Midbrain (tissue), 1 donor: ENCODE data around the gene TMPRSS12.
"Not testable (repeated sequence)": the region's sequence is repeated elsewhere in the genome, so short reads cannot be mapped to it uniquely, and the experiment has no call there.

Experiments
- DNase-seq: peaks from one replicate; lab custom pipeline; 2025; lab: John Stamatoyannopoulos, UW

The TMPRSS12 gene

GRCh38 chr12:50926932-50927331 is 84.2 kb downstream of the TMPRSS12 start:
- DNase-seq, result not testable (repeated sequence)

- DNase-seq, result no peak
These were observed 84.6 kb downstream of the TMPRSS12 start for GRCh38 chr12:50927356-50927755.

GRCh38 chr12:50927766-50928224 is 85.1 kb downstream of the TMPRSS12 start:
- no peak for DNase-seq

DNA sequence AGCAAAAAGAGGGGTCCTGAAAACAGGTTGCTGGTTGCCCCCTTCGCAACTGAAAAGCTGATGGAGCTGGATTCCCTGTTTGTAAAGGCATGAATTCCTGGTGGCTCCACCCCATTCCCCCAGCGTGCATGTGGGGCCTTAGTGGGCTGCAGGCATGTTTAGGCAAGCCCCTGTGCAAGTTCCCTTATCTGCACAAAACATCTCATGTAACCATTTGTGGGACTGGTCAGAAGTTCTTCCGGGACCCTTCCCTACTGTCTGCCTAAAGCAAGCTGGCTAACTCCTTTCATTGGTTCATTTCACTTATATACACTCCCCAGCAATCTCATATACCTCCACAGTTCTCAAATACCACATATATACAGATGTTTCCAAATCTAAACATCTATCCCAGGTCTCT is 85.7 kb downstream of the TMPRSS12 start:
- DNase-seq, result no peak

- DNase-seq, result no peak
These were observed 87.1 kb downstream of the TMPRSS12 start for GRCh38 chr12:50929831-50930230.

- not testable (repeated sequence) for DNase-seq
These were observed 87.8 kb downstream of the TMPRSS12 start for GRCh38 chr12:50930477-50930876.

DNA sequence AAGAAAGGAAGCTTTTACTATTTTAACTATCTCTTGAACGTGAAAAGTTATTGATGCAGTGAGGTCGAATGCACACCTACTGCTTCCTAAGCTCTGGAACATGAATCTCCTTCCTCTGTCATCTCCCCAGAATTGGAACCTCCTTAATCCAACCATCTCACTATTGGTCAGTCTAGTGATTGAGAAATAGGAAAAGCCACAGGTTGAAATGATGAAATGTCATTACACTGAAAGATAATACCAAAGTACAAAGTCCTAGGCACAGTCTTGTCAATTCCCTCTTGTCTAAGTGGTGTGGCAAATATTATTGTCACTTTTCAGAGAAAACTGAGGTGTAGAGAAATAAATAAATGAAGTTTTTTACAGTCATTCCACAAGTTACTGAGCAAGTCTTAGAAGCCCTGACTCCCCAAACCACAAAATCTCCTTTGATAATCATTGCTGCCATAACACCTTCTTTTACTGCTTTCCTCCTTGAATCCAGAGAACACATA is 90.1 kb downstream of the TMPRSS12 start:
- DNase-seq, result no peak

DNA sequence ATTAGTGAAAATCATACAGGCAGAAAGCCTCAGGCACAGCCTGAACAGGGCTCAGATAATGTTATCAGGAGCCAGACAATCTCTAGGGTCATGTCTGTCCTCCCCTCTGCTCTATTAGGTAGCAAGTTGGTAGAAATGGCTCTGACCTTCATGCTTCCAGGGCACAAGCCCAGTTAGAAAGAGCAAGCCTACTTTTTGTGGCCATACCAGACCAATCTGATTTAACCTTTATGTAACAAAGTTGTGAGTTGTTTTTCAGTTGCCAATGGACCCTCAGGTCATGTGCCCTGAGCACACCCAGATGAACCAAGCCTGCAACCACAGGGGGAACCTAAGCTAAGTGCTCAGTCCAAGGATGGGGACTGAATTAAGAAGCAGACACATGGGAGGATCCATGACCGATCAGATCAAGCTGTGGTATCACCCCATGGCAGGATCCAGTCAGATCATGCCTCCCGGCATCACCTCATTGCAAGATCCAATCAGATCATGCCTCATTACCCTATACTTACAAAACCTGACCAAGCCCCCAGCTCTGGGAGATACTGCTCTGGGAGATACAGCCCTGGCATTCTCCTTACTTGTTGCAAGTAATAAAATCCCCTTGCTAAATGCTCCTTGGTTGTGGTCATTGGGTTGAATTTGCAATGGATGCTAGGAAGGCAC is 90.9 kb downstream of the TMPRSS12 start:
- DNase-seq, result no peak

DNA sequence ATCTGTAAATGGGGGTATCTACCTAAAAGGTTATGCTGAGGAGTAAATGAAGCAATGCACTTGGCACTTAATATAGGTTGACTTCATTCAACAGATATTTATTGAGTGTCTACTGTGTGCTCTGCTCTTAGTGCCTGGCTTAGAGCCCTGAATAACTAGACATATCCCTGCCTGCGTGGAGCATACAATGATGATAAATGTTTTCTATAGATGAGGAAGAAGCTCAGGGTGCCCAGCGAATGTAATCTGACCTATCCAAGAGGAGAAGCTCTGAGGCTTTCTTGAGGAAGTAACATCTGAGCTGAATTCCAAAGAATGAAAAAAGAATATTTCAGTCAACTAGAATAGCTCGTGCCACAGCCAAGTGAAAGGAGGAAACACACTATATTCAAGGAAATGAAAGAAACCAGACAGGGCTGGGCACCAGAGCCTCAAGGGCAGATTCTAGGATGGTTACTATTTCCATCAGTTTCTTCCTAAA is 91.7 kb downstream of the TMPRSS12 start:
- no peak for DNase-seq

DNA sequence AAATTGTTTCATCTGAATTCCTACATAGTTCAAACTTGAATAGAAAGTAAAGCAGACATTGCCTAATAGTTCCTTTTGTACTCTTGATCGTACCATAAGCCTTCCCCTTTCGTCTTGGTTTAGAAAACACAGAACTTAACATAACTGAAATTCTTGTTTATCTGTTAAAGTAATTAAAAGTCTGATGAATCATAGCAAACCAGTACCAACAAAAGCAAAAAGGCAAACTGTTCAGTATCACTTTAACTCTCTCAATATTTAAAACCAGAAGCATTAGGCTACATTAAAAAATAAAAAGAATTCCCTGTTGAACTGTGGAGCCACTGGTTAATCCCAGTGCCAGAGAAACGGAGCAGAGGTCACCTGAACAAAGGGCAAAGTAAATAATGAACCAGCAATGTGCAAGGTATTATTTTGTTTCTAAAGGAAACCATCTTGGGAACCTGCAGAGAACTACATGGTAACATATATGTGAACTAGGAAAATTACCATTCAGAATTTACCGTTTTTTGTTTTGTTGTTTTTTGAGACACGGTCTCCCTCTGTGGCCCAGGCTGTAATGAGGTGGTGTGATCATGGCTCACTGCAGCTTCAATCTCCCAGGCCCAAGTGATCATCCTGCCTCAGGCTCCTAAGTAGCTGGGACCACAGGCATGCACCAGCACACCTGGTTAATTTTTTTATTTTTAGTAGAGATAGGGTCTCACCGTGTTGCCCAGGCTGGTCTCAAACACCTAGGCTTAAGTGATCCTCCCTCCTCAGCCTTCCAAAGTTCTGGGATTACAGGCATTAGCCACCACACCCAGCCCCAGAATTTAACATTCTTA is 92.5 kb downstream of the TMPRSS12 start:
- no peak for DNase-seq

- no peak for DNase-seq
These were observed 94.2 kb downstream of the TMPRSS12 start for GRCh38 chr12:50936821-50937530.
